ENCODE results near the gene DDX52.

DDX52 gene

DNA sequence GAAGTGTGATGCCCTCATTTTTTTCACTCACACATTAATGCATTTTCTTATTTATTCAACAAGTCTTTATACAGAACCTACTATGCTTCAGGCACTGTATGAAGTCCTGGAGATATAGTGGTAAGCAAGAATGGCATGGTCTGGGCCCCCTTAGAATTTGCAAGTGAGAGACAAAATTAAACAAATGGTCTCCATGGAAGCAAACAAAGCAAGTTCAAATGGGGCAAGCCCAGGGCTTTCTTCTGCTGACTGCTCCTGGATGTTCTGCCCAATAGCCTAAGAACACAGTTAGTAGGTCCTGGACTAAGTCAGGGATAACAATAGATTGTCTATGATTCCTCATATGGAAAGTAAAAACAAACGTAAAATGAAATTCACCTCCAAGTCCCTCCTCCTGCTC lies 31.3 kb upstream of the DDX52 start:
- no peak overlapping the region for H3K4me2 ChIP-seq (ENCODE audit: low read length)
- no peak overlapping the region for H3K9ac ChIP-seq
- no peaks in the 10 kb centered on the region for H3K4me1 ChIP-seq
- H3K9me3 ChIP-seq (ENCODE audit: control insufficient read depth, low read length): no peaks in the 10 kb centered on the region
- no peak overlapping the region for H2AFZ ChIP-seq
- H3K27ac ChIP-seq: no peak overlapping the region
- no peak overlapping the region for H3K4me3 ChIP-seq (ENCODE audit: low read depth, low read length)
- H3K27me3 ChIP-seq (ENCODE audit: control insufficient read depth, insufficient read depth, low read length): no peaks in the 10 kb centered on the region
- H3K36me3 ChIP-seq (ENCODE audit: control insufficient read depth, insufficient read depth, low read length): no peaks in the 10 kb centered on the region
- TF ChIP-seq, protein P1, sequence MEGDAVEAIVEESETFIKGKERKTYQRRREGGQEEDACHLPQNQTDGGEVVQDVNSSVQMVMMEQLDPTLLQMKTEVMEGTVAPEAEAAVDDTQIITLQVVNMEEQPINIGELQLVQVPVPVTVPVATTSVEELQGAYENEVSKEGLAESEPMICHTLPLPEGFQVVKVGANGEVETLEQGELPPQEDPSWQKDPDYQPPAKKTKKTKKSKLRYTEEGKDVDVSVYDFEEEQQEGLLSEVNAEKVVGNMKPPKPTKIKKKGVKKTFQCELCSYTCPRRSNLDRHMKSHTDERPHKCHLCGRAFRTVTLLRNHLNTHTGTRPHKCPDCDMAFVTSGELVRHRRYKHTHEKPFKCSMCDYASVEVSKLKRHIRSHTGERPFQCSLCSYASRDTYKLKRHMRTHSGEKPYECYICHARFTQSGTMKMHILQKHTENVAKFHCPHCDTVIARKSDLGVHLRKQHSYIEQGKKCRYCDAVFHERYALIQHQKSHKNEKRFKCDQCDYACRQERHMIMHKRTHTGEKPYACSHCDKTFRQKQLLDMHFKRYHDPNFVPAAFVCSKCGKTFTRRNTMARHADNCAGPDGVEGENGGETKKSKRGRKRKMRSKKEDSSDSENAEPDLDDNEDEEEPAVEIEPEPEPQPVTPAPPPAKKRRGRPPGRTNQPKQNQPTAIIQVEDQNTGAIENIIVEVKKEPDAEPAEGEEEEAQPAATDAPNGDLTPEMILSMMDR (IDR thresholded peaks at IDR 0.05): no peak
- no peaks in the 10 kb centered on the region for H3K79me2 ChIP-seq

DNA sequence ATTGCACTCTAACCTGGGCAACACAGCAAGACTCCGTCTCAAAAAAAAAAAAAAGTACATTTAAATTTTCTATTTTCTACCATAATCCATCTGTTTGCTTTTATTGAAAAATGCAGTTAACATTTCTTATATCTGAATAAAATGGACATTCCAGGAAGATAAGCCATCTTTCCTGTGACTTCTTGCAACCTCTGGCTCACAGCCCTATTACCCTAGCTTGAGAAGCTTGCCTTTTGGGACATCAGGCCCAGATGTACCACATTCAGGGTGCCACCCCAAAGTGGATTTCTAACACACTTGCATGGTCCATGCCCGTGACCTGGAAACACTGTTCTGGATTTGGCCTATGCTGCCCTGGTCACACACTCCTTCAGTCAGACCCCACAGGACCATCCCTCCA lies 30.1 kb upstream of the DDX52 start:
- Histone ChIP-seq H3K4me2 (ENCODE audit: low read length) (no peak overlapping the region), H3K4me1 (no peaks in the 10 kb centered on the region), H3K79me2 (no peaks in the 10 kb centered on the region), H3K36me3 (ENCODE audit: control insufficient read depth, insufficient read depth, low read length) (no peaks in the 10 kb centered on the region), H3K9ac (no peak overlapping the region), H3K27me3 (ENCODE audit: control insufficient read depth, insufficient read depth, low read length) (no peaks in the 10 kb centered on the region), H3K9me3 (ENCODE audit: control insufficient read depth, low read length) (no peaks in the 10 kb centered on the region), H3K27ac (no peak overlapping the region), H2AFZ (no peak overlapping the region), H3K4me3 (ENCODE audit: low read depth, low read length) (no peak overlapping the region)
- TF ChIP-seq, protein P1 (IDR thresholded peaks at IDR 0.05): no peak

DNA sequence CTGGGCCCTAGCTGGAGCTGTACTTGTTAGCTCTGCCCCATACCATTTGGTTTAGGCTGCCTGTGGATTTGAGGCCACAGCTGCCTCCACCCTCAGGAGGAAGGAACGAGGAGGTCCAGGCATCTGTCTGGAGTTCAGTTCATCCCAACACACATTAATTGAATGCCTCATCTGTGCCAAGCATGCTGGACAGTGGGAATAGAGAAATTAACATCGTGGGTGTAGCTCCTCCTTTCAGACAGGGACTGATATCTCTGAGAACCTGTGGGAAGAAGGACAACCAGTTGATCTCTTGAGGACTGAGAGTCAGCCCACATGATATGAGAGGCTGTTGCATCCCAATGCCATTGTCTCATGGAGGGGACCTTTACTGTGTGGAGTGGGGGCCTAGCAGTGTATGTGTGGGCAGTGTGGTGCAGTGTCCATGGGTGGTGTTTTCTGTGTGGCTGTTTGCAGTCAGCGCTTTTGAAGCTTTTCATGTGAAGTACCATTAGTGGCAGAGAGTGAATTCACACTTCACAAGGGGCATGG lies 29.4 kb upstream of the DDX52 start:
- H3K27ac ChIP-seq: no peak overlapping the region
- TF ChIP-seq, protein P1 (IDR thresholded peaks at IDR 0.05): no peak

DNA sequence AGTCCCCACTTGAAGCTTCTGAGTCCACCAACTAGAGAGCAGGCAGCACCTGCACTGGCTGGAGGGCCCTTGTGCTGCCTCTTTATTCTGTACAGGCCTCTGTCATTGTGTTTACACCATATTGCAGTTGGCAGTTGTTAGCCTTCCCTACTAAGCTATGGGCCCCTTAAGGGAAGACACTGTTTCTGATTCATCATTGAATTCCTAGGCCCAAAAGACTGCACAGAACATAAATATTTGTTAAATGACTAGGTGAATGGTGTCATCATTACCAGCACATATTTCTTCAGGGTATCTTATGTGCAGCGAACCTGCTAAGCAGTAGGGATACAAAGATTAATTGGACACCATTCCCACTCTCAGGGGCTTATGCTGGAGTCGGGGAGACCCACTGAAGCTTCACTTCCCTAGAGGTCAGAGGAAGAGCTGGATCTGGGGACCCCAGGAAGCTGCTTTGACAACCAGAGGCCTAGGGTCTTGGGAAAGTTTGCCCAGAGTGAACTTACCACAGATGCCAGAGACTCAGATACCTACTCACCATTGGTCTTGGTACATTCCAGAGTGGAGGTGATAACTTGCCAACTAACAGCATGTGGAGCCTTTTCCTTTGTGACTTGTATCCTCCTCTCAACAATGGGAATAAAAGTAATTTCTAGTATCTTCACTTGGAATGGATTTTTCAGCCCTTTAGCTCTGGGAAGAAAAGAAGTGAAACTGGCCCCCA lies 28.7 kb upstream of the DDX52 start:
- Histone ChIP-seq H3K27ac (no peak overlapping the region), H3K79me2 (no peaks in the 10 kb centered on the region), H3K9ac (no peak overlapping the region), H3K9me3 (ENCODE audit: control insufficient read depth, low read length) (no peaks in the 10 kb centered on the region), H3K4me3 (ENCODE audit: low read depth, low read length) (no peak overlapping the region), H3K36me3 (ENCODE audit: control insufficient read depth, insufficient read depth, low read length) (no peaks in the 10 kb centered on the region), H2AFZ (no peak overlapping the region), H3K4me2 (ENCODE audit: low read length) (no peak overlapping the region), H3K27me3 (ENCODE audit: control insufficient read depth, insufficient read depth, low read length) (no peaks in the 10 kb centered on the region), H3K4me1 (no peaks in the 10 kb centered on the region)
- TF ChIP-seq, protein P1 (IDR thresholded peaks at IDR 0.05): no peak

More for the DNA sequence above, 29.4 kb upstream of the DDX52 start:
- no peaks in the 10 kb centered on the region for H3K36me3 ChIP-seq (ENCODE audit: control insufficient read depth, insufficient read depth, low read length)
- H3K79me2 ChIP-seq: no peaks in the 10 kb centered on the region
- H3K4me1 ChIP-seq: no peaks in the 10 kb centered on the region
- H3K9ac ChIP-seq: no peak overlapping the region
- H3K27me3 ChIP-seq (ENCODE audit: control insufficient read depth, insufficient read depth, low read length): no peaks in the 10 kb centered on the region
- H3K4me3 ChIP-seq (ENCODE audit: low read depth, low read length): no peak overlapping the region
- H3K4me2 ChIP-seq (ENCODE audit: low read length): no peak overlapping the region
- H2AFZ ChIP-seq: no peak overlapping the region
- H3K9me3 ChIP-seq (ENCODE audit: control insufficient read depth, low read length): no peaks in the 10 kb centered on the region

Data from parathyroid adenoma (tissue), 2 donors.